ENCODE measurements around the gene ACP4. TPM values are rescaled to one million over a fixed set of nuclear protein-coding genes. Genes with fewer than 3 reads are reported as not detected.
A peak's percentile ranks its signal among the peaks of the same experiment; 100 is the strongest.

The ACP4 gene
- polyA plus RNA-seq, 1 donor (not counting 4 experiments of a cell fraction or from before 2014, with no cell fraction given), result not detected

GRCh38 chr19:50776131-50776530 is 14.1 kb upstream of the ACP4 start:
- no peaks in the 10 kb centered on the region for H3K36me3 ChIP-seq (ENCODE audit: control insufficient read depth in 2 of 2, extremely low read depth in 1 of 2, insufficient read depth in 2 of 2, low read length in 2 of 2)
- no peaks in the 10 kb centered on the region for H3K9me1 ChIP-seq (ENCODE audit: control insufficient read depth, extremely low read depth, insufficient read depth, low read length)
- DNase-seq (ENCODE audit: low read depth, low spot score) (no peak), FAIRE-seq (no peak)
- no peak overlapping the region for H3K27ac ChIP-seq (ENCODE audit: control insufficient read depth, insufficient read depth, low read length)
- H3K9ac ChIP-seq (ENCODE audit: control insufficient read depth, extremely low read depth, insufficient read depth, low read length), result no peak overlapping the region
- peaks cover 46% of the 10 kb centered on the region for H3K27me3 ChIP-seq (ENCODE audit: control insufficient read depth, extremely low read depth, insufficient read depth, low read length)
- dilution Hi-C loops (cut with MboI; ENCODE audit: extremely low pct_ligation_motif_present, low sequenced_read_pairs), result no loop called here
- no peak overlapping the region for H3K4me3 ChIP-seq (ENCODE audit: control insufficient read depth in 2 of 3, extremely low read depth in 1 of 3, insufficient read depth in 2 of 3, low read depth in 1 of 3, low read length in 3 of 3)
- no peaks in the 10 kb centered on the region for H4K20me1 ChIP-seq (ENCODE audit: control insufficient read depth, extremely low read depth, insufficient read depth, low read length)
- H3K79me2 ChIP-seq (ENCODE audit: control insufficient read depth, insufficient read depth, low read length), result no peaks in the 10 kb centered on the region
- no peak overlapping the region for H2AFZ ChIP-seq (ENCODE audit: control insufficient read depth, low read length)
- TF ChIP-seq EZH2 (IDR thresholded peaks at IDR 0.05; ENCODE audit: low read length), result no peak
- H3K4me1 ChIP-seq (ENCODE audit: control insufficient read depth, extremely low read depth, insufficient read depth, low read length), result no peaks in the 10 kb centered on the region
- no peaks in the 10 kb centered on the region for H3K9me3 ChIP-seq (ENCODE audit: control insufficient read depth, low read depth, low read length)
- H3K4me2 ChIP-seq (ENCODE audit: control insufficient read depth, extremely low read depth, insufficient read depth, low read depth, low read length), result no peak overlapping the region

GRCh38 chr19:50777261-50777660 is 13.0 kb upstream of the ACP4 start:
- Histone ChIP-seq H3K9me3 (ENCODE audit: control insufficient read depth, low read depth, low read length) (no peaks in the 10 kb centered on the region), H3K4me2 (ENCODE audit: control insufficient read depth, extremely low read depth, insufficient read depth, low read depth, low read length) (no peak overlapping the region), H3K4me1 (ENCODE audit: control insufficient read depth, extremely low read depth, insufficient read depth, low read length) (no peaks in the 10 kb centered on the region), H4K20me1 (ENCODE audit: control insufficient read depth, extremely low read depth, insufficient read depth, low read length) (no peaks in the 10 kb centered on the region), H3K9me1 (ENCODE audit: control insufficient read depth, extremely low read depth, insufficient read depth, low read length) (no peaks in the 10 kb centered on the region), H3K4me3 (ENCODE audit: control insufficient read depth in 2 of 3, extremely low read depth in 1 of 3, insufficient read depth in 2 of 3, low read depth in 1 of 3, low read length in 3 of 3) (no peak overlapping the region), H3K27ac (ENCODE audit: control insufficient read depth, insufficient read depth, low read length) (no peak overlapping the region), H3K9ac (ENCODE audit: control insufficient read depth, extremely low read depth, insufficient read depth, low read length) (no peak overlapping the region), H3K79me2 (ENCODE audit: control insufficient read depth, insufficient read depth, low read length) (no peaks in the 10 kb centered on the region), H2AFZ (ENCODE audit: control insufficient read depth, low read length) (no peak overlapping the region), H3K27me3 (ENCODE audit: control insufficient read depth, extremely low read depth, insufficient read depth, low read length) (peaks cover 46% of the 10 kb centered on the region), H3K36me3 (ENCODE audit: control insufficient read depth in 2 of 2, extremely low read depth in 1 of 2, insufficient read depth in 2 of 2, low read length in 2 of 2) (no peaks in the 10 kb centered on the region)
- TF ChIP-seq EZH2 (IDR thresholded peaks at IDR 0.05; ENCODE audit: low read length) (no peak), CTCF (optimal IDR thresholded peaks at IDR 0.05 in 1 of 3, IDR thresholded peaks at IDR 0.05 in 1 of 3, conservative IDR thresholded peaks at IDR 0.05 in 1 of 3; ENCODE audit: extremely low read depth in 1 of 3, insufficient read depth in 2 of 3, low read length in 3 of 3) (no peak)
- FAIRE-seq (no peak), DNase-seq (ENCODE audit: low read depth, low spot score) (no peak)
- dilution Hi-C loops (cut with MboI; ENCODE audit: extremely low pct_ligation_motif_present, low sequenced_read_pairs), result no loop called here

DNA sequence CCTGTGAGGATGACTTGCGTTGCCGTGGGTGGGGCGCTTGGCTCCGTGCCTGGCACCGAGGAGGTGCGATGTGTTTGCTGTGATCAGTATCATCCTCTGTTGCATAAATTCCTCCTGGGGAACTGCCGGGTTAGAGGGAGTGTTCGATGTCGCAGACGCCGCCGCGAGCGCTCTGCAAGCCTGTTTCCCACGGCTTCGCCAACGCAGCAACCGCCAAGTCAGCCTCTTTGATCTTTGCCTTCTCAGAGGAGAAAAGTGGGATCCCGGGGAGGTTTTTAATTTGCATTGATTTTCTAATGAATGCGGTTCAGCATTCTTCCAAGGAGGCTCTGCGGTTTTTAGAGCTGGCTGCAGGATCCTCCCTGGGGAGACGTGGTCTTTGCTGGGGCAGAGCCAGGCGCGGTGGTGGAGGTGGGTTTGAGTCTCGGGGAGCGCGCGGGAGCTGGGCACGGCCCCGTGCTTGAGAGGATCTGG is 12.3 kb upstream of the ACP4 start:
- H3K79me2 ChIP-seq (ENCODE audit: control insufficient read depth, insufficient read depth, low read length), result no peaks in the 10 kb centered on the region
- no peak overlapping the region for H2AFZ ChIP-seq (ENCODE audit: control insufficient read depth, low read length)
- no peaks in the 10 kb centered on the region for H3K9me1 ChIP-seq (ENCODE audit: control insufficient read depth, extremely low read depth, insufficient read depth, low read length)
- no peaks in the 10 kb centered on the region for H3K4me1 ChIP-seq (ENCODE audit: control insufficient read depth, extremely low read depth, insufficient read depth, low read length)
- H3K27ac ChIP-seq (ENCODE audit: control insufficient read depth, insufficient read depth, low read length), result no peak overlapping the region
- TF ChIP-seq CTCF (optimal IDR thresholded peaks at IDR 0.05 in 1 of 3, IDR thresholded peaks at IDR 0.05 in 1 of 3, conservative IDR thresholded peaks at IDR 0.05 in 1 of 3; ENCODE audit: extremely low read depth in 1 of 3, insufficient read depth in 2 of 3, low read length in 3 of 3), result no peak
- peak; percentile 24 for TF ChIP-seq EZH2 (IDR thresholded peaks at IDR 0.05; ENCODE audit: low read length)
- peaks cover 46% of the 10 kb centered on the region for H3K27me3 ChIP-seq (ENCODE audit: control insufficient read depth, extremely low read depth, insufficient read depth, low read length)
- no peaks in the 10 kb centered on the region for H3K9me3 ChIP-seq (ENCODE audit: control insufficient read depth, low read depth, low read length)
- DNase-seq (ENCODE audit: low read depth, low spot score), result no peak
- no peaks in the 10 kb centered on the region for H3K36me3 ChIP-seq (ENCODE audit: control insufficient read depth in 2 of 2, extremely low read depth in 1 of 2, insufficient read depth in 2 of 2, low read length in 2 of 2)
- no peak for FAIRE-seq
- no peak overlapping the region for H3K9ac ChIP-seq (ENCODE audit: control insufficient read depth, extremely low read depth, insufficient read depth, low read length)
- no peak overlapping the region for H3K4me2 ChIP-seq (ENCODE audit: control insufficient read depth, extremely low read depth, insufficient read depth, low read depth, low read length)
- no peak overlapping the region for H3K4me3 ChIP-seq (ENCODE audit: control insufficient read depth in 2 of 3, extremely low read depth in 1 of 3, insufficient read depth in 2 of 3, low read depth in 1 of 3, low read length in 3 of 3)
- dilution Hi-C loops (cut with MboI; ENCODE audit: extremely low pct_ligation_motif_present, low sequenced_read_pairs), result no loop called here
- no peaks in the 10 kb centered on the region for H4K20me1 ChIP-seq (ENCODE audit: control insufficient read depth, extremely low read depth, insufficient read depth, low read length)

All from keratinocyte (primary cell).